Activated CD8-positive, alpha-beta memory T cell treated with anti-CD3 and anti-CD28 coated beads, Interleukin-2, amount 50 U/mL, for 24 hours (primary cell): Measurements from ENCODE around the gene CCDC32.

Experiments used
- DNase-seq: peaks from one replicate; pipeline ENCODE4 v3.0.0-alpha.2; 2020; ENCODE audit errors: extremely low read depth

CCDC32 gene

DNA sequence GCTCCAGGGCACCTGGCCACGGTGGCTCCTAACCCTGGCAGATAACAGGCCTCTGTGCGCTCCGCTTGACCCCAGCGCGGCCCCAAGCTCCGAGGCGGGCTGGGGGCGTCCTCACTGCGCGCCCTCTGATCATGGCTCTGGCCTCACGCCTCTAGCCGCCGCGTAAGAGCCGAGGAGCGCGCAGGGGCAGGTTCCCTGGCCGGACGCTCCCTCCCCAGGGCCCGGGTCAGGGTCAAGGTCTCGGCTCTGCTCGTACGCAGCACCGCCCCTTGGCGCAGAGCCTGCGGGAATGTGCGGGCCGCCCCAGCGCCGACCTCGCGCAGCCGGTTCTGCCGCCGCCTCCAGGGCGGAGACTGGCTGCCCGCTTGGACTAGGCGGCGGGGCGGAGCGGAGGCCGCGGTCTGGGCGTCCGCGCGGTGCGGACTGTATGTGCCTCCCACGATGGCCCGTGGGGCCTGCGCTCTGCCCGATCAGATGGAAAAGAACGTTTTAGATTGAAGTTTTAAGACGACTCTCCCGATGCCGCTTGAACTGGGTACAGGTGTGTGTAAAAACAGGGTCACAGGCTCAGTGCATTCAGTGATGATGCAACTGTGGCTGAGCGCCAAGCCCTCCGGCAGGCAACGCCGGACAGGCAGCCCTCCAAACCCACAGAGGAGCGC, 53.2 kb downstream of the CCDC32 start:
- DNase-seq, result no peak

GRCh38 chr15:40511093-40511471, 53.8 kb downstream of the CCDC32 start:
- no peak for DNase-seq

- no peak for DNase-seq
These were observed 54.6 kb downstream of the CCDC32 start for GRCh38 chr15:40510201-40510600.

GRCh38 chr15:40508216-40508615, 56.6 kb downstream of the CCDC32 start:
- no peak for DNase-seq

GRCh38 chr15:40506964-40507571, 57.8 kb downstream of the CCDC32 start:
- DNase-seq, result peak; percentile 9
